Activated naive CD4-positive, alpha-beta T cell treated with anti-CD3 and anti-CD28 coated beads for 36 hours (primary cell): ENCODE data around the gene LACTBL1. TPM values are rescaled to one million over a fixed set of nuclear protein-coding genes. Genes with fewer than 3 reads are reported as not detected.

Experiments
- CTCF ChIA-PET: fragments of 350-600 bp; sonication (Branson Sonifier 250); formaldehyde crosslinking; loops from one replicate; lab custom pipeline; 2021; ENCODE audit warnings: antibody characterized with exemption; lab: Charles Lee
- DNase-seq: peaks from one replicate; pipeline ENCODE4 v3.0.0-alpha.2; 2020
- H3K27ac Mint-ChIP-seq: one replicate; pipeline ENCODE4 v1.8.0; 2021; ENCODE audit warnings: mild to moderate bottlenecking, mixed read lengths
- H3K27me3 Mint-ChIP-seq: one replicate; pipeline ENCODE4 v1.8.0; 2021; ENCODE audit warnings: low read depth, mixed read lengths
- H3K36me3 Mint-ChIP-seq: one replicate; pipeline ENCODE4 v1.8.0; 2021; ENCODE audit warnings: low read depth, mixed read lengths
- H3K4me1 Mint-ChIP-seq: one replicate; pipeline ENCODE4 v1.8.0; 2021; ENCODE audit warnings: low read depth, mixed read lengths
- H3K4me3 Mint-ChIP-seq: one replicate; pipeline ENCODE4 v1.8.0; 2021; ENCODE audit warnings: mild to moderate bottlenecking, moderate library complexity, mixed read lengths
- H3K9me3 Mint-ChIP-seq: one replicate; pipeline ENCODE4 v1.8.0; 2021; ENCODE audit warnings: mixed read lengths
- intact Hi-C: fragments of 100-400 bp; cut with micrococcal nuclease; formaldehyde crosslinking; loops from one replicate; pipeline ENCODE4 v1.15.1; 2023
- total RNA-seq, 2 experiments: library from RNA; stranded (reverse); gene quantifications; one replicate each; pipeline ENCODE4 v1.2.3, GENCODE V29; 2021

The LACTBL1 gene
- total RNA-seq, 2 experiments from 2014 or later, result not detected

- no peaks in the 10 kb centered on the region for H3K4me1 Mint-ChIP-seq
- CTCF ChIA-PET, result interaction anchor here (0.6 to 1.2 kb wide), 4 partner anchors 40 to 230 kb away, joined by 3 to 6 read pairs (median 4); no protein-coding TSS in a partner anchor
- H3K4me3 Mint-ChIP-seq, result no peak overlapping the region
- no peaks in the 10 kb centered on the region for H3K9me3 Mint-ChIP-seq
- DNase-seq, result peak; percentile 47
- H3K27me3 Mint-ChIP-seq, result peaks cover 9% of the 10 kb centered on the region
- no peak overlapping the region for H3K27ac Mint-ChIP-seq
- H3K36me3 Mint-ChIP-seq, result no peaks in the 10 kb centered on the region
- intact Hi-C loops, result loop anchor here (1.0 kb wide), 1 partner anchor 226 kb away; no protein-coding TSS in a partner anchor
Observed at GRCh38 chr1:22930240-22930912, 42.3 kb downstream of the LACTBL1 start.

- no peaks in the 10 kb centered on the region for H3K4me1 Mint-ChIP-seq
- intact Hi-C loops, result no loop called here
- DNase-seq, result no peak
- H3K27ac Mint-ChIP-seq, result no peak overlapping the region
- CTCF ChIA-PET, result interaction anchor here (0.6 kb wide), 1 partner anchor 521 kb away, joined by 3 read pairs; no protein-coding TSS in a partner anchor
- H3K36me3 Mint-ChIP-seq, result no peaks in the 10 kb centered on the region
- H3K27me3 Mint-ChIP-seq, result peaks cover 13% of the 10 kb centered on the region
- H3K9me3 Mint-ChIP-seq, result no peaks in the 10 kb centered on the region
- H3K4me3 Mint-ChIP-seq, result no peak overlapping the region
Observed at GRCh38 chr1:22925111-22925510, 47.6 kb downstream of the LACTBL1 start.

- Mint-ChIP-seq H3K9me3 (no peaks in the 10 kb centered on the region), H3K4me1 (no peaks in the 10 kb centered on the region), H3K27ac (no peak overlapping the region), H3K27me3 (peaks cover 8% of the 10 kb centered on the region), H3K36me3 (no peaks in the 10 kb centered on the region), H3K4me3 (no peak overlapping the region)
- CTCF ChIA-PET, result no interaction called here
- intact Hi-C loops, result no loop called here
- DNase-seq, result no peak
Observed at GRCh38 chr1:22922640-22923039, 50.0 kb downstream of the LACTBL1 start.

GRCh38 chr1:22921452-22922126 is 51.1 kb downstream of the LACTBL1 start:
- Mint-ChIP-seq H3K36me3 (no peaks in the 10 kb centered on the region), H3K9me3 (no peaks in the 10 kb centered on the region), H3K27me3 (peaks cover 7% of the 10 kb centered on the region), H3K4me1 (no peaks in the 10 kb centered on the region), H3K27ac (no peak overlapping the region), H3K4me3 (no peak overlapping the region)
- intact Hi-C loops, result no loop called here
- CTCF ChIA-PET, result interaction anchor here (0.6 kb wide), 1 partner anchor 11 kb away, joined by 4 read pairs; no protein-coding TSS in a partner anchor
- no peak for DNase-seq

- no peaks in the 10 kb centered on the region for H3K9me3 Mint-ChIP-seq
- H3K4me3 Mint-ChIP-seq, result no peak overlapping the region
- no peaks in the 10 kb centered on the region for H3K36me3 Mint-ChIP-seq
Observed at GRCh38 chr1:22920734-22921451, 51.8 kb downstream of the LACTBL1 start.

GRCh38 chr1:22920026-22920733 is 52.5 kb downstream of the LACTBL1 start:
- no peaks in the 10 kb centered on the region for H3K4me1 Mint-ChIP-seq
- no peaks in the 10 kb centered on the region for H3K36me3 Mint-ChIP-seq
- H3K9me3 Mint-ChIP-seq, result no peaks in the 10 kb centered on the region
- CTCF ChIA-PET, result interaction anchor here (0.6 kb wide), 1 partner anchor 248 kb away, joined by 3 read pairs; no protein-coding TSS in a partner anchor
- intact Hi-C loops, result no loop called here
- no peak overlapping the region for H3K4me3 Mint-ChIP-seq
- H3K27me3 Mint-ChIP-seq, result peaks cover 3% of the 10 kb centered on the region
- no peak for DNase-seq
- no peak overlapping the region for H3K27ac Mint-ChIP-seq

More at GRCh38 chr1:22920734-22921451, 51.8 kb downstream of the LACTBL1 start:
- H3K27me3 Mint-ChIP-seq, result peaks cover 4% of the 10 kb centered on the region
- no peak for DNase-seq
- CTCF ChIA-PET, result interaction anchor here (0.6 kb wide), 1 partner anchor 12 kb away, joined by 4 read pairs; no protein-coding TSS in a partner anchor
- no peaks in the 10 kb centered on the region for H3K4me1 Mint-ChIP-seq
- no peak overlapping the region for H3K27ac Mint-ChIP-seq
- intact Hi-C loops, result no loop called here

GRCh38 chr1:22919341-22920025 is 53.2 kb downstream of the LACTBL1 start:
- intact Hi-C loops, result no loop called here
- H3K4me1 Mint-ChIP-seq, result no peaks in the 10 kb centered on the region
- no peak for DNase-seq
- no peak overlapping the region for H3K27ac Mint-ChIP-seq
- H3K36me3 Mint-ChIP-seq, result no peaks in the 10 kb centered on the region
- H3K9me3 Mint-ChIP-seq, result no peaks in the 10 kb centered on the region
- no peak overlapping the region for H3K4me3 Mint-ChIP-seq
- H3K27me3 Mint-ChIP-seq, result peaks cover 2% of the 10 kb centered on the region
- CTCF ChIA-PET, result interaction anchor here (0.6 to 0.8 kb wide), 2 partner anchors 248 to 265 kb away, joined by 3 read pairs; no protein-coding TSS in a partner anchor

- H3K27ac Mint-ChIP-seq, result no peak overlapping the region
- H3K27me3 Mint-ChIP-seq, result peaks cover 3% of the 10 kb centered on the region
- DNase-seq, result no peak
- H3K36me3 Mint-ChIP-seq, result no peaks in the 10 kb centered on the region
- H3K9me3 Mint-ChIP-seq, result no peaks in the 10 kb centered on the region
- CTCF ChIA-PET, result interaction anchor here (0.8 kb wide), 1 partner anchor 266 kb away, joined by 3 read pairs; no protein-coding TSS in a partner anchor
- intact Hi-C loops, result no loop called here
- no peak overlapping the region for H3K4me3 Mint-ChIP-seq
- H3K4me1 Mint-ChIP-seq, result no peaks in the 10 kb centered on the region
Observed at GRCh38 chr1:22918644-22919043, 54.0 kb downstream of the LACTBL1 start.

- peaks cover 3% of the 10 kb centered on the region for H3K27me3 Mint-ChIP-seq
- H3K27ac Mint-ChIP-seq, result no peak overlapping the region
- no peaks in the 10 kb centered on the region for H3K4me1 Mint-ChIP-seq
Observed at GRCh38 chr1:22917989-22918388, 54.7 kb downstream of the LACTBL1 start.

GRCh38 chr1:22916471-22916820 is 56.2 kb downstream of the LACTBL1 start:
- Mint-ChIP-seq H3K27me3 (peaks cover 3% of the 10 kb centered on the region), H3K4me1 (no peaks in the 10 kb centered on the region), H3K27ac (no peak overlapping the region), H3K9me3 (no peaks in the 10 kb centered on the region), H3K4me3 (no peak overlapping the region), H3K36me3 (no peaks in the 10 kb centered on the region)
- DNase-seq, result no peak
- intact Hi-C loops, result no loop called here
- CTCF ChIA-PET, result no interaction called here

More at GRCh38 chr1:22917989-22918388, 54.7 kb downstream of the LACTBL1 start:
- H3K36me3 Mint-ChIP-seq, result no peaks in the 10 kb centered on the region
- no peak for DNase-seq
- no peak overlapping the region for H3K4me3 Mint-ChIP-seq
- no peaks in the 10 kb centered on the region for H3K9me3 Mint-ChIP-seq
- CTCF ChIA-PET, result no interaction called here
- intact Hi-C loops, result no loop called here

- no peak for DNase-seq
- CTCF ChIA-PET, result no interaction called here
- Mint-ChIP-seq H3K27ac (no peak overlapping the region), H3K4me3 (no peak overlapping the region), H3K4me1 (no peaks in the 10 kb centered on the region), H3K36me3 (no peaks in the 10 kb centered on the region), H3K9me3 (no peaks in the 10 kb centered on the region), H3K27me3 (peaks cover 3% of the 10 kb centered on the region)
- intact Hi-C loops, result no loop called here
Observed at GRCh38 chr1:22915816-22916470, 56.7 kb downstream of the LACTBL1 start.
